HG03175 (cell line): ENCODE data around the gene TIMM44.
"Not testable (repeated sequence)": the region's sequence is repeated elsewhere in the genome, so short reads cannot be mapped to it uniquely, and the experiment has no call there.

Experiments used
- ATAC-seq: cut with Tn5 transposase; IDR thresholded peaks from one replicate; pipeline ENCODE4 v1.9.1; 2021; ENCODE audit warnings: mild to moderate bottlenecking, moderate library complexity; ENCODE audit not compliant: unreplicated experiment

The TIMM44 gene

DNA sequence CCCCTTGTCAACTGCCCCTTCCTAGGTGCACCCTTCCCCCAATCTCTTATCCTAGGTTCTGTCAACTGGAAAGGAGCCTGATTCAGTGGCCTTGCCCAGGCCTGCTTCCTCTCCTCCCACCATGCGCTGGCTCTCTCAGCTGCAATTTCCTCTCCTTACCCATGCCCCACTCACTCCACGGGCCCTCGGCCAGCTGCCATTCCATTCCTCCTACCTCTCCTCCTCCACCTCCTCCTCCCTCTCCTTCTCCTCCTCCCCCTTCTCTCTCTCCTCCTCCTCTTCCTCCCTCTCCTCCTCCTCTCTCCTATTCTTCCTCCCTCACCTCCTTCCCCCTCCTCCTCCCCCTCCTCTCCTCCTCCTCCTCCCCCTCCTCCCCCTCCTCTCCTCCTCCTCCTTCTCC, 9.6 kb upstream of the TIMM44 start:
- no peak for ATAC-seq

DNA sequence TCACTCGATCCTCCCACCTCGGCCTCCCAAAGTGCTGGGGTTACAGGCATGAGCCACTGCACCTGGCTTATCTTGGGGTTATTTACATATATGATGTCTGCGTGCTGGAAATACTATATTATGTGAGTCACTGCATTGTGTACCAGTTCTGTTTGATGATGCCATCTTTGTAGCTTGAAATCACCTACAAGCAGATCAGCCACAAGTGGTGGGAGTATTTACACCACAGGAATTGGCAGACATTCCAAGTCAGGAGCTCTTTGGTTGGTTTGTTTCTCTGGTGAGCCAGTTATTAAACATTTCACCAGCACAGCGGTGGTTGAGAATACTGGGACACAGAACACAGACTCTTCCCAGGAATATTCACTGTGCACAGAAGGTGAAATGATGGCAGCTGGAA, 4.5 kb upstream of the TIMM44 start:
- no peak for ATAC-seq

GRCh38 chr19:7944177-7944761, 803 bp upstream of the TIMM44 start:
- ATAC-seq, result peak; percentile 32

DNA sequence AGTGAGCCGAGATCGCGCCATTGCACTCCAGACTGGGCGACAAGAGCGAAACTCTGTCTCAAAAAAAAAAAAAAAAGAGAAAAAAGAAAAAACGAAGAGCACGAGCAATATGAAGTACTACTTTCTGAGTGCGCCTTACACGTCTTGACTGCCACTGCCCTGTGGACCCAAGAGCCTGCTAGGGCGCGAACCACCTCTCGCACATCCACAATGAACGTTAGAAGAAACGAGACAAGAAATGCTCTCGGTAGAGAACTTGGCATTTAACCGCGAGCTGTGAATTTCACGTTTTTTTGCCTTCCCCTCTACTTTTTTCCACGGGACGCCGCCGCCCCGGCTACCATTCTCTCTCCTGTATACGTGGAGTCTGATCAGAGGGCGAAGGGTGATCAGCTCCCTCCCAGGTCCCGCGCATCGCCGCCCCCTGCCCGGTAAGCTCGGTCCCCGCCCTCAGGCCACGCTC, 454 bp downstream of the TIMM44 start:
- ATAC-seq, result peak; percentile 12

GRCh38 chr19:7941895-7942596, 1.4 kb downstream of the TIMM44 start:
- ATAC-seq, result no peak

GRCh38 chr19:7940841-7941240, 2.6 kb downstream of the TIMM44 start:
- ATAC-seq, result no peak

DNA sequence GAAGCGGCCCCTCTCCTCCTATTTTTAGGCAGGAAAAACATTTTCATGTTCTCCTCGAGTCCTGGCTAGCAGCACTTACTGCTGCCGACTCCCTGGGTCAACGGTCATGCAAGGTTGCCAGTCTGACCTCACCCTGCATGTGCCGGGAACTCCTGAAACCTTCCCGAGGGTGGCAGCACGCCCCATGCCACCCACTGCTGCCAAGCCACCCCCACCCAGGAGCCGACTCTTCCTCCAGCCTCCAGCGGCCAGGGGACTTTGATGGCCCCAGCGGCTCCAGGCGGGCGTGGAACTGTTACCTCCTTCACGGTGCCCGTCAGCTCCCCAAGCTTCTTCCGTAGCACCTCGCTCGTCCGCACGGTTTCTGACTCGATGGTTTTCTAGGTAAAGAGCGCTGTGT, 8.7 kb downstream of the TIMM44 start:
- no peak for ATAC-seq

DNA sequence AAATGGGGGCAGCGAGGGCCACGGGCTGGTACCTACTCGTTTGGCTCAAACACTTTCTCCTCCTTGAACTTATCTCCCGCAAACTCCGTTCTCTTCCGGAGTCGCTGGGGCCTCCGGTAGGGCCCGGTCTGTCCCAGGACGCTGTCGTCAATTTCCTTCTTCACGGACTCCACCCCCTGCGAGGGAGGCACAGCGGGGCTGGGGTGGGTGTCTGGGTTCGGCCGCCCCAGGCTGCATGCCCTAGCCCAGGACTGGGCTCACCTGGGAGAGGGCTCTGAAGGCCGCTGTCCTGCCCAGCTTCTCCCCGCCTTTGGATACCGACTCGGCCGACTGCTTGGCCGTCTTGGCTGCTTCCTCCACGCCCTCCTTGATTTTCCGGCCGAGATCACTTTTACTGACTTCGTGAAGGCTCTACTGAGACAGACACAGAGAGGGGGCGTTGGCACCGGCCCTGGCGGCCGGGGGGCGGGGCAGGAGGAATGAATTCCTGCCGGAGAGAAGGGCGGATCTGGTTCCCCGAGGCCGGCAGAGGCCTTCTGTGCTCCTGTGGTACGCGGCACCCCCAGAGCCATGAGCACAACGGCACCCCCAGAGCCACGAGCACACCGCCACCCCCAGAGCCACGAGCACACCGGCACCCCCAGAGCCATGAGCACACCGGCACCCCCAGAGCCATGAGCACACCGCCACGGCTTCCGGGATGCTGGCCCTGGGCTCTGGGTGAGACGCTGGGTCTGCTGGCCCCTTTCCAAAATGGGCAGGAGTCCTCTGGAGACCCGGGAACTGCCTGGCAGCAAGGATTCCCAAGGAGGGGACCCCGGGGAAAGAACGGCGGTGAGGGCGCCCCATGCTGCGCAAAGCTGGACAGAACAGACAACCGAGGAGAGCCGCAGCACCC, 9.4 kb downstream of the TIMM44 start:
- no peak for ATAC-seq

DNA sequence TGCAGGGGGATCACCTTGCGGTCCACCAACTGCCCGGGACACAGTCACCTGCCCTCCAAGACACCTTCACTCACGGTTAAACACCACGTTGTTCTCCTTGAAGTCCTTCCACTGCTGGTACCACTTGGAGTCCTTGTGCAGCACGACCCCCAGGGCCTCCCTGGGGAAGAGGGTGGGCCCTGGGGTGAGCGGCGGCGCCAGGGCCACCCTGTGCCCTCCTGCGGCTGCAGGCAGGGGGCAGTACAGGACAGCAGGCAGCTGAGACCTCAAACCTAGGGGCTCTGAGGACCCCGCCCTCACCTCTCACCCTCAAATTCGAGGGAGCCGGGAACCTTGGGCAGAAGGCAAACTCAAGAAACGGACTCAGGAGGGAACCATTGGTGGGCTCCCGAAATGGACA, 10.1 kb downstream of the TIMM44 start:
- no peak for ATAC-seq

DNA sequence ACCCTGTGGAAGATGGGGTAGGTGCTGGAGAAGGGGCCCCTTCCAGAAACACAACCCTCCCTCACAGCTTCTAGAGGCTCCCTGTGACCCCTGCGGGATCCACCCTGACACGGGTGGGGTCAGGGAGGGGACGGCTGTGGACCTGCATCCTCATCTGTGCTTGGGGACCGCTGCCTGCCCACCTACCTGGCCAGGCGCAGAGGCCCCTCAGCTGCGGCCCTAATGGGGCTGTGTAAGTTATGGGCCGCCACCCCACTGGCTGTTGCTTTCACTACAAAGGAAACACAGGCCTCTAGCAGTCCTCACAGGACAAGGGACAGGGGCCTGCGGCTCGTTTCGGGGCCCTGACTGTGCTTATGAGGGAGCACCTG, 10.6 kb downstream of the TIMM44 start:
- no peak for ATAC-seq

- no peak for ATAC-seq
Measured at GRCh38 chr19:7932276-7932929, 11.1 kb downstream of the TIMM44 start.

DNA sequence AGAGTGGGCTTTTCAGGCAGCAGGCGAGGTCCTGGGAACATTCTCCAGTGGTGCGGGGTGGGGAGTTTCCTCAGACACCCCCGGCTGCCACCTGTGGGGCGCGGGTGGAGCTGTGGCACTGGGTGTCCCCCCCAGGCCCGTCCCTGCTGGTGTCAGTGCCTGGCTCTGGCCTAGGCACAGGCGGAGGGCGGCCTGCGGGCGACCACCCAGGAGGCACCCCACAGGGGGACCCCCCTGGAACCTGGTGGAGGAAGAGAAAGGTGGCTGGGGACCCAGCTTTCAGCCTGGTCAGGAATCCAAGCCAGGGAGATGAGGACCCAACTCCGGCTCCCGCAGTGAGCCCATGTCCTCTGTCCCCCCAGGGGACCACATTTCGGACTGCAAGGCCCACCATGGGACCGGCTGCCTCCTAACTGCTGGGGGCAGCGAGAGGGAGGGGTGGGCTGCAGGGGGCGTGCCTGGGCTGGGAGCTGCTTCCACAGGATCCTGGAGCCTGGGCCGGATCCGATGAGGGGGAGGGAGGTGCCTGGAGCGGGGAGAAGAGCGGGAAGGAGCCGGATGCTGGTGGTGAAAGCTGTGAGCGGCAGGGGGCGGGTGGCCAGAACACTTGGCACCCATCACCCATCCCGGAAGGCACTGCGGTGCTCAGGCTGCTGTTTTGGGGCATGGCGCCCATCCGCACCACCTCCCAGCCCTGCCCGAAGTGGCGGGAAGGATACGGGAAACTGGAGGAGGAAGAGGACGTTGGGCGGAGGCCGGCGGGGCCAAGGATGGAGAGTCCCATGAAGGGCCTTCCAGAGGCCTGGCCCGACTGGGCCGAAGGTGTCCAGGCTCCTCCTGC, 12.0 kb downstream of the TIMM44 start:
- ATAC-seq, result no peak

GRCh38 chr19:7930765-7931164, 12.7 kb downstream of the TIMM44 start:
- ATAC-seq, result no peak

GRCh38 chr19:7930030-7930429, 13.4 kb downstream of the TIMM44 start:
- ATAC-seq, result not testable (repeated sequence)

- no peak for ATAC-seq
Measured at GRCh38 chr19:7928741-7929701, 14.4 kb downstream of the TIMM44 start.

GRCh38 chr19:7928334-7928706, 15.1 kb downstream of the TIMM44 start:
- ATAC-seq, result no peak

- no peak for ATAC-seq
Measured at GRCh38 chr19:7927605-7928333, 15.7 kb downstream of the TIMM44 start.

- ATAC-seq, result no peak
Measured at GRCh38 chr19:7926727-7927604, 16.5 kb downstream of the TIMM44 start.
